OCI-LY3 (cell line): Measurements from ENCODE around the gene NRP2.

Experiments
- H2AFZ ChIP-seq: fragments of 200-600, 300-600 bp; shearing (Covaris generic); 2 replicates; pipeline ENCODE4 v1.6.0; 2014; ENCODE audit warnings: antibody characterized with exemption, low read depth, low read length
- H3K27ac ChIP-seq: fragments of 200-600, 300-600 bp; sonication (generic); 2 replicates; pipeline ENCODE4 v1.5.1; 2014; ENCODE audit warnings: mild to moderate bottlenecking, low read length, moderate library complexity, mixed read lengths
- H3K27me3 ChIP-seq: fragments of 200-600, 300-600 bp; sonication (generic); 2 replicates; pipeline ENCODE4 v1.6.1; 2014; ENCODE audit warnings: low read depth, low read length, mixed read lengths
- H3K36me3 ChIP-seq: fragments of 200-600, 300-600 bp; sonication (generic); replicated peaks from 2 replicates; pipeline ENCODE3; 2014; ENCODE audit warnings: low read depth, low read length, mixed read lengths
- H3K4me1 ChIP-seq: fragments of 300-600, 200-600 bp; sonication (generic); 2 replicates; pipeline ENCODE4 v1.6.1; 2014; ENCODE audit warnings: low read length, mixed read lengths
- H3K4me2 ChIP-seq: fragments of 200-600, 300-600 bp; sonication (generic); 2 replicates; pipeline ENCODE4 v1.6.1; 2014; ENCODE audit warnings: low read length, mixed read lengths
- H3K4me3 ChIP-seq: fragments of 300-600, 200-600 bp; sonication (generic); 2 replicates; pipeline ENCODE4 v1.5.1; 2014; ENCODE audit warnings: antibody characterized with exemption, mild to moderate bottlenecking, low read length, moderate library complexity
- H3K79me2 ChIP-seq: fragments of 300-600, 200-600 bp; shearing (Covaris generic); 2 replicates; pipeline ENCODE4 v1.6.1; 2014; ENCODE audit warnings: mild to moderate bottlenecking, low read length, mixed read lengths
- H3K9ac ChIP-seq: fragments of 300-600, 200-600 bp; shearing (Covaris generic); 2 replicates; pipeline ENCODE4 v1.6.0; 2014; ENCODE audit warnings: mild to moderate bottlenecking, low read length, moderate library complexity
- H3K9me3 ChIP-seq: fragments of 200-600, 300-600 bp; shearing (Covaris generic); 2 replicates; pipeline ENCODE4 v1.6.1; 2014; ENCODE audit warnings: low read length, mixed read lengths; ENCODE audit not compliant: insufficient read depth
- H4K20me1 ChIP-seq: fragments of 200-600, 300-600 bp; sonication (generic); 2 replicates; pipeline ENCODE4 v1.6.1; 2016; ENCODE audit warnings: low read length, mixed read lengths; ENCODE audit not compliant: insufficient read depth
- EZH2phosphoT487 ChIP-seq: fragments of 200-600 bp; shearing (Covaris generic); IDR thresholded peaks from 2 replicates; pipeline ENCODE4 v1.6.1; 2018; ENCODE audit warnings: antibody characterized with exemption, mixed run types, low read depth
- TF ChIP-seq, protein P1 (sequence below): fragments of 200-600, 300-600 bp; sonication (generic); IDR thresholded peaks from 2 replicates; pipeline ENCODE4 v1.5.1; 2014; ENCODE audit warnings: antibody characterized with exemption, low read length, low read depth

Gene NRP2

DNA sequence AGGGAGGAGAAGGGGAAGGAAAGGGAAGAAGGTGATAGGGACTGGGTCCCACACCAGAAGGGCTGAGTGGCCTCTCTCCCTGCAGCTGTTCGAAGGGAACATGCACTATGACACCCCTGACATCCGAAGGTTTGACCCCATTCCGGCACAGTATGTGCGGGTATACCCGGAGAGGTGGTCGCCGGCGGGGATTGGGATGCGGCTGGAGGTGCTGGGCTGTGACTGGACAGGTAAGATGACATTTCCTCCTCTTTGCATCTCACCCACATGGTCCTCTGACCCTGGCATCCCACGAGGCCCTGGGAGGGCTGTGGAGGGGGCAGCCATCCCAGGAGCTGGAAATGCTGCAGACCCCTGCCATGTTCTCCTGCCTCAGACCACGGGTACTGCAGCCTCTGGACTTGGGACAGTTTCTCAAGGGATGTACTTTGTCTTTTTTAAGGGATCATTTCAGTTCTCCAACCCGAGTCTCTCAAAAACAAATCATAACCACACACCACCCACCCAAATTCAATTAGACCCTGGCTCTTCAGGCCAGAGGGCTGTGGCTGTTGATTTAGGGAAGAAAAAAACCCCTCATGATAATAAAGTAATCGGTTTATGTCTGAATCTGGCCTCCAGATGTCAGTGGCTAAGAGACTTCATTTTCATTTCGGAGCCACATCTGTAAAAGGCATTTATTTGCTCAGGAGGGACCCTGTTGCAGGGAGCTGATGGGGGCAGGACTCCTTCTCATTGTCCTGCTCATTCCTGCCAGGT is 63.5 kb downstream of the NRP2 start:
- no peak overlapping the region for H3K27ac ChIP-seq
- H3K9ac ChIP-seq: no peak overlapping the region
- H4K20me1 ChIP-seq: no peaks in the 10 kb centered on the region
- no peaks in the 10 kb centered on the region for H3K36me3 ChIP-seq
- no peaks in the 10 kb centered on the region for H3K79me2 ChIP-seq
- H3K9me3 ChIP-seq: no peaks in the 10 kb centered on the region
- TF ChIP-seq, protein P1, sequence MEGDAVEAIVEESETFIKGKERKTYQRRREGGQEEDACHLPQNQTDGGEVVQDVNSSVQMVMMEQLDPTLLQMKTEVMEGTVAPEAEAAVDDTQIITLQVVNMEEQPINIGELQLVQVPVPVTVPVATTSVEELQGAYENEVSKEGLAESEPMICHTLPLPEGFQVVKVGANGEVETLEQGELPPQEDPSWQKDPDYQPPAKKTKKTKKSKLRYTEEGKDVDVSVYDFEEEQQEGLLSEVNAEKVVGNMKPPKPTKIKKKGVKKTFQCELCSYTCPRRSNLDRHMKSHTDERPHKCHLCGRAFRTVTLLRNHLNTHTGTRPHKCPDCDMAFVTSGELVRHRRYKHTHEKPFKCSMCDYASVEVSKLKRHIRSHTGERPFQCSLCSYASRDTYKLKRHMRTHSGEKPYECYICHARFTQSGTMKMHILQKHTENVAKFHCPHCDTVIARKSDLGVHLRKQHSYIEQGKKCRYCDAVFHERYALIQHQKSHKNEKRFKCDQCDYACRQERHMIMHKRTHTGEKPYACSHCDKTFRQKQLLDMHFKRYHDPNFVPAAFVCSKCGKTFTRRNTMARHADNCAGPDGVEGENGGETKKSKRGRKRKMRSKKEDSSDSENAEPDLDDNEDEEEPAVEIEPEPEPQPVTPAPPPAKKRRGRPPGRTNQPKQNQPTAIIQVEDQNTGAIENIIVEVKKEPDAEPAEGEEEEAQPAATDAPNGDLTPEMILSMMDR: no peak
- no peak for TF ChIP-seq EZH2phosphoT487
- H3K4me1 ChIP-seq: no peaks in the 10 kb centered on the region
- H3K4me2 ChIP-seq: no peak overlapping the region
- H3K27me3 ChIP-seq: peaks cover 9% of the 10 kb centered on the region; the same call in 1 of the 2 replicates
- no peak overlapping the region for H3K4me3 ChIP-seq
- no peak overlapping the region for H2AFZ ChIP-seq

DNA sequence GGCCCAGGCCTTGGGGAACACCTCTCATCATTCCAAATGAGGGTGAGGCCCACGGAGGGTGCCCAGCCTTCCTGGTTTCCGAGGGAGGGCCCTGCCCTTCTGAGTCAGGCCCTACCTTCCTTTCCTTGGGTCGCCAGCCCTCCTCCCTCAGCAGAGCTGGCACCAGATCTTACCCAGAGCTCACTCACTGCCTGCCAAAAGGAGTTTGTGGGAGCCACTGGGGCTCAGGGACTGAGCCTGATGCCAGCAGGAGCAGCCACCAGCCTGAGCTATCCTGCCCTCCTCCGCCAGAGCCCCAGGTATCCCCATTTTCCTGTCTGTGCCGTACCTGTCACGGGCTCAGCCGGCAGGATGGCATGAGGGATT is 64.1 kb downstream of the NRP2 start:
- H3K36me3 ChIP-seq: no peaks in the 10 kb centered on the region
- no peak overlapping the region for H3K4me2 ChIP-seq
- H3K27ac ChIP-seq: no peak overlapping the region
- H3K4me1 ChIP-seq: no peaks in the 10 kb centered on the region
- no peak overlapping the region for H3K9ac ChIP-seq
- no peaks in the 10 kb centered on the region for H3K79me2 ChIP-seq
- H2AFZ ChIP-seq: no peak overlapping the region
- no peaks in the 10 kb centered on the region for H4K20me1 ChIP-seq
- H3K4me3 ChIP-seq: no peak overlapping the region
- peaks cover 14% of the 10 kb centered on the region; the same call in 1 of the 2 replicates for H3K27me3 ChIP-seq
- TF ChIP-seq EZH2phosphoT487: no peak
- TF ChIP-seq, protein P1: no peak
- no peaks in the 10 kb centered on the region for H3K9me3 ChIP-seq

DNA sequence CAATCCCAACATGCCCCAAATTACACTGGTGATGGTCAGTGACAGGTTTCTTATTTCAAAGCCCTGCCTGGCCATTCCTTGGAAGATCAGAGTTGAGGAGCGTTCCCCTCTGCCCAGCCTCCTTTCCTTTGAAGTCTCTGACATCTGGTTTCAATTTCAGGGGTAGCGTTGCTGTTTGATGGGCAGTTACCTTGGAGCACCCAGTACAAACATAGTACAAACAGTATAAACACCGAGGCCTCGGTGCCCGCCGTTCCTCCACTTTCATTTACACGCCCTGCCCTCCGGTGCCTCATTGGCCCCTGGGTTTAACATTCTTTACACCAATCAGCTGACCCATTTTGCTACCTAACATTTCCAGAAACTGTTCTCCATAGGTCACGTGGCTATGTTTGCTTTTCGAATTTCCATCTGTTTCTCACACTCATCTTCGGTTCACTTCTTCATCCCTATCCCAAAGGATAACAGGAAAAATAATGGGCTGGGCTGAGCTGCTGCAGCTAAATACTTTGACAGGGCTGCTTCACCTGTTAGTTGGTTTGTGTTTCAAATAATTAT is 65.6 kb downstream of the NRP2 start:
- H3K9ac ChIP-seq: no peak overlapping the region

DNA sequence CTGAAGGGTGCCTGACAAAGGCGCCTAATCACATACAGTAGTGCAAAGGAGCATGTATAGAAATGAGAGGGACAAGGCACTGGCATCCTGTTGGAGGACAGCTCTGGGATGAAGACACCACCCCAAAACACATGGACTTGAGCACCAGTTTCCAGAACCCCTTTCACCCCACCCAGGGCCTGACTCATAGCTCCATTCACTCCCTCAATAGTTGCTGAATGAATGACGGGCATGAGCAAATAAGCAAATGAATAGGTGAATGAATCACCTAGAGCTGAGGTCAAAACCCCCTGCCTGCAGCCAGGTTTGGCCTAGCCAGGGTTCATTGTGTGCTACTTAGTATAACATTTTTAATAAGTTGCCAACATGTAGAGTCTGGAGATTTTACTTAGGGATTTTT is 66.3 kb downstream of the NRP2 start:
- Histone ChIP-seq H3K79me2 (no peaks in the 10 kb centered on the region), H2AFZ (no peak overlapping the region), H3K4me1 (no peaks in the 10 kb centered on the region), H3K4me3 (no peak overlapping the region), H3K9ac (no peak overlapping the region), H3K27ac (no peak overlapping the region), H3K9me3 (no peaks in the 10 kb centered on the region), H3K36me3 (no peaks in the 10 kb centered on the region), H3K27me3 (peaks cover 15% of the 10 kb centered on the region), H4K20me1 (no peaks in the 10 kb centered on the region), H3K4me2 (no peak overlapping the region)
- TF ChIP-seq, protein P1: no peak
- TF ChIP-seq EZH2phosphoT487: no peak

More for the DNA sequence above, 65.6 kb downstream of the NRP2 start:
- Histone ChIP-seq H3K4me2 (no peak overlapping the region), H3K4me3 (no peak overlapping the region), H3K27ac (no peak overlapping the region), H3K79me2 (no peaks in the 10 kb centered on the region), H3K27me3 (peaks cover 15% of the 10 kb centered on the region), H2AFZ (no peak overlapping the region), H3K36me3 (no peaks in the 10 kb centered on the region), H3K4me1 (no peaks in the 10 kb centered on the region), H3K9me3 (no peaks in the 10 kb centered on the region), H4K20me1 (no peaks in the 10 kb centered on the region)
- no peak for TF ChIP-seq EZH2phosphoT487
- TF ChIP-seq, protein P1: no peak
